Ovary (tissue), 9 donors: Measurements from ENCODE around the gene MEG3. TPM values are rescaled to one million over a fixed set of nuclear protein-coding genes. Genes with fewer than 3 reads are reported as not detected.

ENCODE experiments used
- DNase-seq, 5 donors: peaks; one replicate each; pipeline ENCODE4 v3.0.0-alpha.2; 2019 to 2020
- H3K27ac ChIP-seq, 2 donors: fragments of 200-600 bp; one replicate each; pipeline versions ENCODE4 v1.5.1 to v1.8.0; 2019 to 2022
- H3K27me3 ChIP-seq: fragments of 200-600 bp; one replicate; pipeline ENCODE4 v1.8.0; 2022
- H3K36me3 ChIP-seq: fragments of 200-600 bp; sonication (generic); one replicate; pipeline ENCODE4 v1.5.1; 2019
- H3K4me1 ChIP-seq: one replicate; pipeline ENCODE4 v1.8.1; 2013; ENCODE audit warnings: mild to moderate bottlenecking, moderate library complexity; ENCODE audit not compliant: insufficient read depth
- H3K4me3 ChIP-seq: fragments of 200-600 bp; sonication (generic); one replicate; pipeline ENCODE4 v1.5.1; 2017
- H3K9me3 ChIP-seq, 2 donors: fragments of 200-600 bp in 1 of 2; sonication (generic) in 1 of 2; one replicate each; pipeline versions ENCODE4 v1.5.1 to v1.8.1; 2013 to 2019; ENCODE audit warnings: mild to moderate bottlenecking in 1 of 2, moderate library complexity in 1 of 2
- CTCF ChIP-seq, 3 donors: fragments of 450-650 bp in 2 of 3; fragments of 200-600 bp in 1 of 3; IDR thresholded peaks; one replicate each; pipeline versions ENCODE4 v1.5.1 to v1.8.0; 2016 to 2022; ENCODE audit warnings: antibody characterized with exemption in 3 of 3, mild to moderate bottlenecking in 1 of 3
- EP300 ChIP-seq: sonication (generic); formaldehyde crosslinking; IDR thresholded peaks from one replicate; pipeline ENCODE4 v1.6.1; 2017; ENCODE audit warnings: antibody characterized with exemption
- POLR2A ChIP-seq: fragments of 450-650 bp; IDR thresholded peaks from one replicate; pipeline ENCODE4 v1.6.1; 2017; ENCODE audit warnings: antibody characterized with exemption, mild to moderate bottlenecking, moderate library complexity
- WGBS, 3 donors: extraction: QIAGEN DNeasy Blood & Tissue Kit in 1 of 3; methylation state at CpG; one replicate each; pipeline versions ENCODE4 v1.1.5 to v1.1.7; 2013 to 2017; 5-methylcytosine and 5-hydroxymethylcytosine counted together
- intact Hi-C, 4 donors: fragments of 100-400 bp; cut with DNase I; formaldehyde crosslinking; loops; one replicate each; pipeline versions ENCODE4 v1.11.0 to v1.15.1; 2022 to 2023
- polyA plus RNA-seq, 2 donors: library from polyadenylated mRNA; stranded (reverse); fragments of 200-250 nt in 1 of 2; fragments of 350-450 nt in 1 of 2; fragmentation: Illumina TruSeq in 1 of 2; extraction: RNeasy Lipid Tissue Mini Kit (QIAGEN cat#74804) in 1 of 2; gene quantifications; one replicate each; pipeline ENCODE4 v1.2.3, GENCODE V29; 2013 to 2014
- total RNA-seq, 7 donors: library from RNA; depleted of rRNA in 2 of 7; stranded (reverse); fragments of >200 nt in 2 of 7; fragmentation: NEBNext Ultra II Directional in 3 of 7; extraction: Animal tissue kit (Norgen Biotek cat#: 25700) in 3 of 7; gene quantifications; one replicate each; pipeline versions ENCODE4 v1.1.0 to v1.2.4, GENCODE V29; 2016 to 2023
- donor health status: DM: no; HTN: no; CAD: no; lungs with moderate emphysema.
- donor health status: DM: no; HTN: no; CAD: no.
- donor health status: Bipolar disorder and iron deficiency.
- donor health status: DM: yes; HTN: yes; CAD: no.
- donor health status: DM: no; HTN: no; CAD: no.
- donor health status: DM: yes; HTN: yes; CAD: no.

MEG3 gene
- total and polyA plus RNA-seq, 9 donors, result 186 to 1,950 (median 396) TPM

GRCh38 chr14:100899884-100900771, 74.2 kb downstream of the MEG3 start:
- intact Hi-C loops, result loop anchor here in 2 of 4 donors (5.0 to 10.0 kb wide), 4 partner anchors 188 to 722 kb away; partner anchors contain the start of gene DIO3 (in 1 of the 2)

DNA sequence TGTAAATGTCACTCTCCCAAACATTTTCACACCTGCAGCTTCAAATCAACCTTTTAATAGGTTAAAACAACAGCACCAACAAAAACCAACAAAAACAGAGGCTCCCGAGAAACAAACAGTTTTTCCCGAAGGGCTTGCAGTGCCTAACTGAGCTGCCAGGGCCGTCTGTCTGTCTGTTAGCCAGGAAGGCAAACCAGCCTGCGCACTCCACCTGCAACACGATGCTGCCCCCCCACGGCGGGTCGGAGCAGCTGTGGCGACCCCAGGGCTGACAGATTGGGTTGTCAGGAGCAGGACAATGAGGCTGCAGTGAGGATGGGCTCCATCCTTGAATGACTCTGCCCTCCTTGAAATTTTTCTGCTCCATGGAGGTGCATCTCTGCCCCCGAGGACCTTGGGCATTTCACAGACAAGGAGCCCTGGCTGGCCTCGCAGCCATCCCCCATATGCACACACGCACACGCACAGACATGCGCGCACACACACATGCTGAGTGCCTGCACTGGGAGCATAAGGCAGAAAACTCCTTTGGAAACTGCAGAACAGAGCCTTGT, 75.0 kb downstream of the MEG3 start:
- intact Hi-C loops, result loop anchor here in 2 of 4 donors (5.0 to 10.0 kb wide), 4 partner anchors 189 to 721 kb away; partner anchors contain the start of gene DIO3 (in 1 of the 2)
- TF ChIP-seq EP300 (no peak), POLR2A (no peak), CTCF (IDR thresholded peaks at IDR 0.05) (peak in 1 of 3 donors; percentile 28)
- H3K27ac ChIP-seq, result no peak overlapping the region
- H3K4me3 ChIP-seq, result no peak overlapping the region
- WGBS, 3 donors, result 45 to 63% (median 53%) methylated on average over 15 of the region's 15 CpGs
- DNase-seq, result peak in 3 of 5 donors; percentile 52 to 74 (median 53)
- H3K36me3 ChIP-seq, result no peaks in the 10 kb centered on the region
- H3K27me3 ChIP-seq, result no peaks in the 10 kb centered on the region
- no peaks in the 10 kb centered on the region for H3K9me3 ChIP-seq
- H3K4me1 ChIP-seq, result peaks cover 4% of the 10 kb centered on the region

More at GRCh38 chr14:100899884-100900771, 74.2 kb downstream of the MEG3 start:
- TF ChIP-seq EP300 (no peak), CTCF (IDR thresholded peaks at IDR 0.05) (no peak), POLR2A (no peak)
- no peaks in the 10 kb centered on the region for H3K27me3 ChIP-seq
- H3K27ac ChIP-seq, result no peak overlapping the region
- 26 to 32% (median 27%) methylated on average over 19 of the region's 19 CpGs for WGBS, 3 donors
- peaks cover 4% of the 10 kb centered on the region for H3K4me1 ChIP-seq
- DNase-seq, result peak in 4 of 5 donors; percentile 15 to 41 (median 28)
- H3K36me3 ChIP-seq, result no peaks in the 10 kb centered on the region
- no peaks in the 10 kb centered on the region for H3K9me3 ChIP-seq
- no peak overlapping the region for H3K4me3 ChIP-seq

DNA sequence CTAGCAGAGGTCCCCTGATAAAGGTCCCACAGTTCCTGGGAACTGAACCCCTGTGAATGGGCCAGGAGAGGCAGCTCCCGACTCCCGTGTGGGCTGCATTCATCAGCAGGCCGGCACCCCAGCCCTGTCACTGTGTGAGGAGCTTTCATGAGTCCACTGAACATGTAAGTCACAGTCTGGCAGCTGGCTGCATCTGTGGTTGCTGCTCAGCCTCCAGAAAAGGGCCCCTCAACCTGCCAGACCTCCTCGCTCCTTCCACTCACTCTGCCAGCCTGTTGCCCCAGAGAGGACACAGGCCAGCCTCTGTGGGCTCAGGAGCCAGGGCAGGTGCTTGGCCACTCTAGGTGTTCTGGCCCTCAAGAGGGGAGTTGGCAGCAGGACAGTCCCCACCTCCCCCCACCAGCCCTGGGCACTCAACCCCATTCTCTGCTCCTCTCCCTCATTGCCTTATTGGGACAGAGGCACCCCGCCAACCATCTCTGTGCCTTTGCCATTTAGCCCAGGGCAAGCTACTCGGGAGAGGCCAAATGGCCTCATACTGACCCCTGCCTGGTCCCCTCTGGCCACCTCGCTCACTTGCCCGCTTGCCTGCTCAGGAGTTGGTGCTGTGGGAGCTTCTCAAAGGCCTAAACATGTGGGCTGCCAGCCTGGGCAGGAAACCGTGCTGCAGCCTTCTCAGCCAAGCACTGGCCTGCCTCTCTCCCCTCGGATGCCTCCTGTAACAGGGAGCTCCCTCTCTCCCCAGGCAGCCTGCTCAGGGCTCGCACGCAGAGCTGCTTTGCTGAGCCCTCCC, 75.7 kb downstream of the MEG3 start:
- DNase-seq, result peak in 3 of 5 donors; percentile 11 to 39 (median 23)
- TF ChIP-seq POLR2A, result no peak
- TF ChIP-seq EP300, result no peak
- TF ChIP-seq CTCF (IDR thresholded peaks at IDR 0.05), result no peak
- no peaks in the 10 kb centered on the region for H3K9me3 ChIP-seq
- no peak overlapping the region for H3K27ac ChIP-seq
- intact Hi-C loops, result loop anchor here in 2 of 4 donors (5.0 to 10.0 kb wide), 4 partner anchors 189 to 721 kb away; partner anchors contain the start of gene DIO3 (in 1 of the 2)
- 85 to 93% (median 91%) methylated on average over 12 of the region's 12 CpGs for WGBS, 3 donors
- H3K27me3 ChIP-seq, result no peaks in the 10 kb centered on the region
- H3K4me3 ChIP-seq, result no peak overlapping the region
- H3K4me1 ChIP-seq, result peaks cover 4% of the 10 kb centered on the region
- H3K36me3 ChIP-seq, result no peaks in the 10 kb centered on the region
